OCI-LY7 (cell line): Measurements from ENCODE around the gene LAMTOR4. TPM values are rescaled to one million over a fixed set of nuclear protein-coding genes. Genes with fewer than 3 reads are reported as not detected.

ENCODE experiments used
- BruUV-seq: library from RNA; stranded (reverse); fragments of 400-500 nt; replicated peaks from 2 replicates; lab custom pipeline; 2021; lab: Mats Ljungman, UMichigan
- CTCF ChIA-PET: fragments of 300-600 bp; sonication (Branson Sonifier 250); formaldehyde crosslinking; loops from one replicate; lab custom pipeline; 2022; ENCODE audit warnings: antibody characterized with exemption; ENCODE audit not compliant: unreplicated experiment; lab: Charles Lee
- POLR2A ChIA-PET: fragments of 300-600 bp; sonication (Branson Sonifier 250); formaldehyde crosslinking; loops from one replicate; lab custom pipeline; 2022; ENCODE audit warnings: antibody characterized with exemption; lab: Charles Lee
- DNase-seq: peaks from one replicate; pipeline ENCODE4 v3.0.0-alpha.2; 2015; ENCODE audit warnings: low spot score
- H2AFZ ChIP-seq: fragments of 200-600 bp; sonication (generic), shearing (Covaris generic); 2 replicates; pipeline ENCODE4 v1.6.1; 2014; ENCODE audit warnings: mild to moderate bottlenecking, antibody characterized with exemption, low read length, moderate library complexity
- H3K27ac ChIP-seq: fragments of 200-600 bp; sonication (generic); 2 replicates; pipeline ENCODE4 v1.5.1; 2014; ENCODE audit warnings: mixed run types, low read depth, mild to moderate bottlenecking, moderate library complexity, low read length, inconsistent platforms; ENCODE audit not compliant: poor library complexity, severe bottlenecking
- H3K36me3 ChIP-seq: fragments of 200-600 bp; sonication (generic); 2 replicates; pipeline ENCODE4 v1.6.1; 2014; ENCODE audit warnings: mild to moderate bottlenecking, antibody characterized with exemption, low read length, moderate library complexity, mixed read lengths; ENCODE audit not compliant: insufficient read depth
- H3K4me1 ChIP-seq: fragments of 200-600 bp; sonication (generic); 2 replicates; pipeline ENCODE4 v1.5.1; 2014; ENCODE audit warnings: mild to moderate bottlenecking, low read length; ENCODE audit not compliant: insufficient read depth, poor library complexity, severe bottlenecking
- H3K4me2 ChIP-seq: fragments of 200-600 bp; sonication (generic); 2 replicates; pipeline ENCODE4 v1.6.1; 2014; ENCODE audit warnings: mild to moderate bottlenecking, low read length
- H3K4me3 ChIP-seq: fragments of 200-600 bp; sonication (generic); 2 replicates; pipeline ENCODE4 v1.5.1; 2014; ENCODE audit warnings: mild to moderate bottlenecking, low read depth, low read length; ENCODE audit not compliant: poor library complexity, severe bottlenecking
- H3K79me2 ChIP-seq: fragments of 200-600 bp; sonication (generic); 2 replicates; pipeline ENCODE4 v1.6.1; 2016; ENCODE audit warnings: low read depth, mild to moderate bottlenecking, low read length, moderate library complexity, mixed read lengths; ENCODE audit not compliant: insufficient read depth
- H3K9me2 ChIP-seq: fragments of 200-600 bp; sonication (generic); 2 replicates; pipeline ENCODE4 v1.6.1; 2016; ENCODE audit warnings: mild to moderate bottlenecking, low read length, mixed read lengths; ENCODE audit not compliant: insufficient read depth
- H3K9me3 ChIP-seq: fragments of 200-600 bp; sonication (generic); 2 replicates; pipeline ENCODE4 v1.6.1; 2014; ENCODE audit warnings: mild to moderate bottlenecking, mixed run types, low read length, mixed read lengths
- H4K20me1 ChIP-seq: fragments of 200-600 bp; sonication (generic); 2 replicates; pipeline ENCODE4 v1.6.1; 2014; ENCODE audit warnings: mild to moderate bottlenecking, antibody characterized with exemption, low read length, moderate library complexity, mixed read lengths; ENCODE audit not compliant: insufficient read depth
- CTCF ChIP-seq: fragments of 200-600 bp; sonication (generic); conservative IDR thresholded peaks from 2 replicates; pipeline ENCODE4 v1.5.1; 2014; ENCODE audit warnings: mild to moderate bottlenecking, antibody characterized with exemption, low read length, moderate library complexity, mixed read lengths
- EZH2phosphoT487 ChIP-seq: fragments of 200-600 bp; sonication (generic); IDR thresholded peaks from 2 replicates; pipeline ENCODE4 v1.6.1; 2018; ENCODE audit warnings: low read depth, borderline replicate concordance, mild to moderate bottlenecking, mixed run types, antibody characterized with exemption, low read length, moderate library complexity, mixed read lengths
- intact Hi-C: fragments of 100-400 bp; cut with micrococcal nuclease; formaldehyde crosslinking; loops from one replicate; pipeline ENCODE4 v1.10.0; 2022; ENCODE audit not compliant: unreplicated experiment
- total RNA-seq, 2 experiments: library from RNA; depleted of rRNA in 1 of 2; stranded (reverse); fragments of >200 nt in 1 of 2; shearing (Covaris generic) in 1 of 2; gene quantifications; 2 replicates each; pipeline ENCODE4 v1.2.3, GENCODE V29; 2014 to 2022

Gene LAMTOR4
- total RNA-seq, 2 experiments from 2014 or later, result 237 to 243 TPM

GRCh38 chr7:100124301-100125230 lies 24.2 kb upstream of the LAMTOR4 start:
- peaks cover 46% of the 10 kb centered on the region for H3K4me1 ChIP-seq
- no peaks in the 10 kb centered on the region for H3K9me2 ChIP-seq
- H3K9me3 ChIP-seq, result no peaks in the 10 kb centered on the region
- H3K4me2 ChIP-seq, result peak overlapping the region; percentile 91
- ChIA-PET POLR2A (interaction anchor here (0.8 to 2.9 kb wide), 2 partner anchors 23 to 109 kb away, joined by 5 to 22 read pairs; partner anchors contain the start of genes AP4M1, MCM7 and ZKSCAN1), CTCF (interaction anchor here (0.8 to 1.5 kb wide), 3 partner anchors 23 to 283 kb away, joined by 3 to 5 read pairs (median 3); partner anchors contain the start of gene AP4M1)
- peaks cover 17% of the 10 kb centered on the region; the same call in 1 of the 2 replicates for H3K79me2 ChIP-seq
- DNase-seq, result no peak
- no peaks in the 10 kb centered on the region for H4K20me1 ChIP-seq
- H3K27ac ChIP-seq, result peak overlapping the region; percentile 27
- TF ChIP-seq EZH2phosphoT487, result no peak
- TF ChIP-seq CTCF, result no peak
- BruUV-seq, result TSS peak; percentile 52
- intact Hi-C loops, result loop anchor here (5.0 kb wide), 1 partner anchor 42 kb away; the partner anchor contains the start of gene ZNF3
- peaks cover 24% of the 10 kb centered on the region; the same call in 1 of the 2 replicates for H3K36me3 ChIP-seq
- H3K4me3 ChIP-seq, result no peak overlapping the region
- H2AFZ ChIP-seq, result no peak overlapping the region

- H3K9me2 ChIP-seq, result no peaks in the 10 kb centered on the region
- POLR2A ChIA-PET, result interaction anchor here (0.6 to 2.9 kb wide), 6 partner anchors 12 to 992 kb away, joined by 3 to 22 read pairs (median 4); partner anchors contain the start of genes AP4M1, LAMTOR4 and MCM7
- DNase-seq, result no peak
- CTCF ChIA-PET, result no interaction called here
- intact Hi-C loops, result loop anchor here (2.0 to 5.0 kb wide), 2 partner anchors 26 to 44 kb away; partner anchors contain the start of genes AP4M1, MCM7 and ZNF3
- TF ChIP-seq EZH2phosphoT487 (no peak), CTCF (no peak)
- peaks cover 8% of the 10 kb centered on the region; the same call in 1 of the 2 replicates for H3K79me2 ChIP-seq
- peaks cover 24% of the 10 kb centered on the region; the same call in 1 of the 2 replicates for H3K36me3 ChIP-seq
- no peaks in the 10 kb centered on the region for H3K9me3 ChIP-seq
- H3K4me2 ChIP-seq, result peak overlapping the region; percentile 91
- peak overlapping the region; percentile 70 for H2AFZ ChIP-seq
- H3K4me1 ChIP-seq, result peaks cover 46% of the 10 kb centered on the region
- H4K20me1 ChIP-seq, result no peaks in the 10 kb centered on the region
- peak overlapping the region; percentile 94 for H3K27ac ChIP-seq
- TSS peak; percentile 89 for BruUV-seq
- peak overlapping the region; percentile 73 for H3K4me3 ChIP-seq
These were observed 22.3 kb upstream of the LAMTOR4 start for GRCh38 chr7:100126239-100126930.
